HG02852 (cell line): ENCODE results near the gene B4GALT5.

Source experiments
- ATAC-seq: cut with Tn5 transposase; IDR thresholded peaks from one replicate; pipeline ENCODE4 v1.9.1; 2021; ENCODE audit warnings: mild to moderate bottlenecking, moderate library complexity; ENCODE audit not compliant: unreplicated experiment

Gene B4GALT5

GRCh38 chr20:49610691-49611538, 102.8 kb downstream of the B4GALT5 start:
- ATAC-seq: peak; percentile 45

- ATAC-seq: no peak
Measured at GRCh38 chr20:49608752-49609670, 104.7 kb downstream of the B4GALT5 start.

DNA sequence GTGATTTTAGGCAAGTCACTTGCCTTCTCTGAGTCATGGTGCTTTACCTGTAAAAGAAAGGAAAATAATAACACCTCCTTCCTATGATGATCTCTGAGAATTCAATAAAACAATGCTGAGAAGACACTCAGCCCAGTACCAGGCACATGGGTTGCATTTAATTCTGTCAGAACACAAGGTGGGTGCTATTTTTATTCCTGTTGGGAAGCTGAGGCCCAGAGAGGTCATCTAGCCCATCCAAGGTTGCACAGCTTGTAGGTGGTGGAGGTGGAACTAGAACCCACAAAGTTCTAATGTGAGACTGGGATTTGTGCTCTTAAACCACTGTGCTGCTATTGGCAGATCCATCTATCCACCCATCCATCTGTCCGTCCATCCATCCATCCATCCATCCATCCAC, 106.1 kb downstream of the B4GALT5 start:
- no peak for ATAC-seq

DNA sequence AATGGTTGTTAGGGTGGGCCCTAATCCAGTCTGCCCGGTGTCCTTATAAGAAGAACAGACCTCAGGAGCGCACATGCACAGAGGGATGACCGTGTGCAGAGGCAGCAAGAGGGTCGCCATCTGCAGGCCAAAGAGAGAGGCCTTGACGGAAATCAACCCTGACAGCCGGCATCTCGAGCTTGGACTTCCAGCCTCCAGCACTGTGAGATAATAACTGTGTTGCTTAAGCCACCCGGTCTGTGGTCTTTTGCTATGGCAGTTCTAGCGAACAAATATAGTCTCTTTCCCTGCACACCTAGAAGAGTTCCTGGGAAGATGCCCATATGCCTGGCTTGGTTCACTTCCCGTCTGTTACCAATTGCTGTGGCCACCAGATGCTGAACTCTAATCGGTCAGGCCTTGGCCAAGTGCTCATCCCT, 110.5 kb downstream of the B4GALT5 start:
- ATAC-seq: no peak

GRCh38 chr20:49602345-49603208, 111.1 kb downstream of the B4GALT5 start:
- no peak for ATAC-seq

GRCh38 chr20:49601153-49601924, 112.3 kb downstream of the B4GALT5 start:
- no peak for ATAC-seq

GRCh38 chr20:49599746-49600113, 113.9 kb downstream of the B4GALT5 start:
- no peak for ATAC-seq

GRCh38 chr20:49597825-49598395, 115.8 kb downstream of the B4GALT5 start:
- ATAC-seq: no peak

- ATAC-seq: no peak
Measured at GRCh38 chr20:49595811-49596561, 117.7 kb downstream of the B4GALT5 start.

GRCh38 chr20:49595346-49595745, 118.3 kb downstream of the B4GALT5 start:
- ATAC-seq: no peak

- ATAC-seq: no peak
Measured at GRCh38 chr20:49594931-49595315, 118.8 kb downstream of the B4GALT5 start.

GRCh38 chr20:49594143-49594930, 119.3 kb downstream of the B4GALT5 start:
- no peak for ATAC-seq

DNA sequence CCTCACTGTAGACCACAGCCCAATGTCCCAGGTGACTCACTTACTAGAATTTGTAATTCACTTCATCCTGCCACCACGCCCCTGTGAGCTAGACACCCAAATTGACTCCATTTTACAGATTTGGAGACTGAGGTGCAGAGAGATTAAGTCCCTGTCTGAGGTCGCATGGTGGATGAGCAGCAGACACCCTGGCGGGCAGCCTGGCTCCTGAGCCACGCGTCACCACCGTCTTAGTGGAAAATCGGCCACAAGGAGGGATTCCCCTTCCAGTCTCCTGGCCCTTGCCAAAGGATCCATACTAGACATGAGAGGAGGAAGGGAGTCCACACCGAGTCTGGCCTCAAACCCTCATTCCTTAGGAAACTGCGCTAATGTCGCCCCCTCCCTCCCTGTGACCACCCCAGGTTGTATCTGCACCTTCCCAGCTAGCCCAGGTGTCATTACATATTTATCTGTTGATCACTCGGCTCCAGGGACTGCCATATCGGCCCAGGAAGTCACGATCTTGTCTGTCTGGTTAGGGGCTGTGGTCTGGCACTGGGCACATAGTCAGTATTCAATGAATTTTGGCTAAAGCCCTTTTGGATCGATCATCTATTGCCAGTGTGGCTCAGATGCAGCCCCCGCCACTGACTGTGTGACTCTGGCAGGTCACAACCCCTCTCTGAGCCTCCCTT, 120.1 kb downstream of the B4GALT5 start:
- ATAC-seq: no peak

GRCh38 chr20:49592120-49592519, 121.6 kb downstream of the B4GALT5 start:
- no peak for ATAC-seq

- ATAC-seq: no peak
Measured at GRCh38 chr20:49591217-49591865, 122.3 kb downstream of the B4GALT5 start.

- no peak for ATAC-seq
Measured at GRCh38 chr20:49590163-49591017, 123.3 kb downstream of the B4GALT5 start.
